HFF-Myc (cell line): ENCODE measurements around the gene KCNQ4.

Experiments
- DNase-seq: peaks from one replicate; pipeline ENCODE4 v3.0.0-alpha.2; 2011; ENCODE audit warnings: low read depth; ENCODE audit errors: extremely low read depth
- H3K4me3 ChIP-seq: replicated peaks from 2 replicates; pipeline ENCODE4 v1.5.1; 2011; ENCODE audit warnings: low read depth, mild to moderate bottlenecking, control low read depth, low read length
- TF ChIP-seq, protein P1 (sequence below): IDR thresholded peaks from 2 replicates; pipeline ENCODE4 v1.5.1; 2012; ENCODE audit warnings: mild to moderate bottlenecking, low read depth, low read length, control low read depth; ENCODE audit errors: missing control alignments

Gene KCNQ4

DNA sequence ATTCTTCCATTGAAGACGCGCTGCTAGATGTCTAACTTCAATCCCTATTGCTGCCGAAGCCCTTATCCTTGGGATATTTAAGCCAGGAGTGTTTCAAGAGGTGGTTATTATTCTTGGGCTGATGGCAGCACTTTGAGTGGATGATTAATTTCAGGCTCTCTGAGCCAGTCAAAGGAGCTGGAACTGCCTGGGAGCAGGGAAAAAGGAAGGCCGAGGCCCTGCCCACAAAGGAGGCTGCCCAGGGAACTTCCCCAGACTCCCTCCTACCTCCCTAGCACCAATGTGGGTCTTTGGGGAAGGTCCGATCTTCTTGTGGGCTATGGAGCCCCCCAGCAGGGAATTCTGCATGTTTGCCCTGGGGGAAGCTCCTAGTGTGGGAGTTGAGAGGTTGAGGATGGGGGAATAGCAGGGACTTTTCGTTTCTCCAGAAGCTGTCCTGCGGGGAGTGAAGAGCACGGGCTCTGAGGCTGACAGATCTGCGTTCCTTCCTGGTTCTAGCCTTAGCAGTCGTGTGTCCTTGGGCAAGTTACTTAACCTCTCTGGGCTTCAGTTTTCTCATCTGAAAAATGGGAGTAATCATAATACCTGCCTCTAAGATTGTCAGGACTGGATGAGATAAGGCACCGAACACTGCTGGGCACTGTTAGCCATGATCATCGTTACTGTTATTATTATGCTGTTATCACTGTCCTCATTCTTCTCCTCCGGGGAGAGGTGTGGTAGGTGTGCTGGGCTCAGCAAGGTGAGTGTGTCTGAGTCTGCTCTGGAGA is 6.3 kb downstream of the KCNQ4 start:
- TF ChIP-seq, protein P1, sequence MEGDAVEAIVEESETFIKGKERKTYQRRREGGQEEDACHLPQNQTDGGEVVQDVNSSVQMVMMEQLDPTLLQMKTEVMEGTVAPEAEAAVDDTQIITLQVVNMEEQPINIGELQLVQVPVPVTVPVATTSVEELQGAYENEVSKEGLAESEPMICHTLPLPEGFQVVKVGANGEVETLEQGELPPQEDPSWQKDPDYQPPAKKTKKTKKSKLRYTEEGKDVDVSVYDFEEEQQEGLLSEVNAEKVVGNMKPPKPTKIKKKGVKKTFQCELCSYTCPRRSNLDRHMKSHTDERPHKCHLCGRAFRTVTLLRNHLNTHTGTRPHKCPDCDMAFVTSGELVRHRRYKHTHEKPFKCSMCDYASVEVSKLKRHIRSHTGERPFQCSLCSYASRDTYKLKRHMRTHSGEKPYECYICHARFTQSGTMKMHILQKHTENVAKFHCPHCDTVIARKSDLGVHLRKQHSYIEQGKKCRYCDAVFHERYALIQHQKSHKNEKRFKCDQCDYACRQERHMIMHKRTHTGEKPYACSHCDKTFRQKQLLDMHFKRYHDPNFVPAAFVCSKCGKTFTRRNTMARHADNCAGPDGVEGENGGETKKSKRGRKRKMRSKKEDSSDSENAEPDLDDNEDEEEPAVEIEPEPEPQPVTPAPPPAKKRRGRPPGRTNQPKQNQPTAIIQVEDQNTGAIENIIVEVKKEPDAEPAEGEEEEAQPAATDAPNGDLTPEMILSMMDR = no peak
- no peak overlapping the region for H3K4me3 ChIP-seq
- DNase-seq = no peak

DNA sequence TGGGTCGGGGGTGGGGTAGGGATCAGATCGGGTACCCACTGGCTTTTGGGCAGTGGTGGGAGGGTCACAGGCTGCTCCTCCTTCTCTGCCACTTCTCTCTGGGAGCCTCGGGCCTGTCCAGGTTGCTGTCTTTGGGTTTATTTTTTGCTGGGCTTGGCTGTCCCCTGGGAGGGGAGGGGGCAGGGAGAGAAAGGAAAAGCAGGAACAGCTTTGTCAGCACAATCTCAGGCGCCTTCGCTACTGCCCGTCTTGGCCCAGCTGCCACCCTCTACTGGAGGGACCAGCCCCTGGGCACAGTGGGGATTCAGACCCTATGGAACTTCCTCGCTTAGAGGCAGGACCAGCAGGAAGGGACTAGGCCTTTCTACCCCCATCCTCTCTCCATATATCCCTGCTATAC is 8.4 kb downstream of the KCNQ4 start:
- TF ChIP-seq, protein P1 = no peak
- no peak for DNase-seq
- no peak overlapping the region for H3K4me3 ChIP-seq

DNA sequence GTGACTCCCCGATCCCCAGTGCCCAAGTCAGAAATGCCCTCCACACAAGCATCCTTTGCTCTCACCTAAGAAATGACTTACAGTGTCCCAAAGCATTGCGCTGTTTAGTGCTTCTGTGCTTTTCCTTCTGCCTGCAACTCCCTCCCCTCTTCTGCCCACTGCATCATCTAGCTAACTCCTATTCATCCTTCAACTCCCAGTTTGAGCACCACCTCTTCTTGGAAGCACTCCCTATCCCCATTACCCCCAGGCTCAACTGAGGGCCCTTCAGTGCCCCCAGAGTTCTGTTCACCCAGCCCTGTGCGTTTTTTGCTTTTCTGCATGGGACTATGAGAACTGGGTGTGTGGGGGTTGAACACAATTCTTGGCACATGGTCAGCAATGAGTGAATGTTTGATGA is 10.0 kb downstream of the KCNQ4 start:
- TF ChIP-seq, protein P1 = no peak
- H3K4me3 ChIP-seq = no peak overlapping the region
- DNase-seq = no peak

DNA sequence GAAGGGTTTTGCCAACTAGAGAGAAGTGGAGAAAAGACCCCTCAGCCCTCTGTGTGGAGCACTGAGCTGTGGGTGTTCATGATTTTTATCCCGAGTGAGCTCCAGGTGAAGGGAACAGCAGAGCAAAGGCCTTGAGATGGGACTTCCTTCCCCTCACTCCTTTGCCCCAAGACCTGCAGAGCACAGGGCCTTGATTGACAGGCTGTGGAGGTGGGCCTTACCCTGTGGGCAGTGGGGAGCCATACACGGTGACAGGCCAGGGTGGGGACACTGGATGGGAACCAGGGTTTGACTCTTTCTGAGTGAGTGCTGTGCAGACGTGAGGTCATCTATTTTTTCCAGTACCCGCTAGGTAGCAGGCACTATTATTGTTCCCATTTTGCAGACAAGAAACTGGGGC is 10.5 kb downstream of the KCNQ4 start:
- no peak overlapping the region for H3K4me3 ChIP-seq
- DNase-seq = no peak
- TF ChIP-seq, protein P1 = no peak

DNA sequence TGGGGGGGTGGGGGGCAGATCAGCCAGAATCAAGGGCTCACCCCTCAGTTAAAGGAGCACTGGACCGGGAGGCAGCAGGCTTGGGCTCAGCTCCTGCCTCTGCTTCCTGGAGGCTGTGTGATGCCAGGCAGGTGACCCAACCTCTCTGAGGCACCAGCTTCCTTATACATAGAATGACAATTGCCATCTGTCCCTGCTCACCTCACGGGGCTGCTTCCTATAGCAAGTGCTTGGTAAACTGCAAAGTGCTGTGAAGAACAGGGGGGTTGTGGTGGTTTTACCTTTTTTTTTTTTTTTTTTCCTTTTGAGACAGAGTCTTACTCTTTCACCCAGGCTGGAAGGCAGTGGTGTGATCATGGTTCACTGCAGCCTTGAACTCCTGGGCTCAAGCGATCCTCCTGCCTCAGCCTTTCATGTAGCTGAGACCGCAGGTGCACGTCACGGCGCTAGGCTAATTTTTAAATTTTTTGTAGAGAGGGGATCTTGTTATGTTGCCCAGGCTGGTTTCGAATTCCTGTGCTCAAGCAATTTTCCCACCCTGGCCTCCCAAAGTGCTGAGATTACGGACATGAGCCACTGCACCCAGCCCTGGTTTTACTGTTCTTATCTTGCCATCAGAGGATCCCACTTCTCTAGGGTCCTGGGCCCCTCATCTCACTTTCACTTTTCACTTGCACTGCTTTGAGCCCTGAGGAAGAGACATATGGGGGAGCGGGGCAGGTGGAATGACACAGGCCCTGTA is 11.6 kb downstream of the KCNQ4 start:
- no peak for DNase-seq
- H3K4me3 ChIP-seq = no peak overlapping the region
- TF ChIP-seq, protein P1 = no peak

DNA sequence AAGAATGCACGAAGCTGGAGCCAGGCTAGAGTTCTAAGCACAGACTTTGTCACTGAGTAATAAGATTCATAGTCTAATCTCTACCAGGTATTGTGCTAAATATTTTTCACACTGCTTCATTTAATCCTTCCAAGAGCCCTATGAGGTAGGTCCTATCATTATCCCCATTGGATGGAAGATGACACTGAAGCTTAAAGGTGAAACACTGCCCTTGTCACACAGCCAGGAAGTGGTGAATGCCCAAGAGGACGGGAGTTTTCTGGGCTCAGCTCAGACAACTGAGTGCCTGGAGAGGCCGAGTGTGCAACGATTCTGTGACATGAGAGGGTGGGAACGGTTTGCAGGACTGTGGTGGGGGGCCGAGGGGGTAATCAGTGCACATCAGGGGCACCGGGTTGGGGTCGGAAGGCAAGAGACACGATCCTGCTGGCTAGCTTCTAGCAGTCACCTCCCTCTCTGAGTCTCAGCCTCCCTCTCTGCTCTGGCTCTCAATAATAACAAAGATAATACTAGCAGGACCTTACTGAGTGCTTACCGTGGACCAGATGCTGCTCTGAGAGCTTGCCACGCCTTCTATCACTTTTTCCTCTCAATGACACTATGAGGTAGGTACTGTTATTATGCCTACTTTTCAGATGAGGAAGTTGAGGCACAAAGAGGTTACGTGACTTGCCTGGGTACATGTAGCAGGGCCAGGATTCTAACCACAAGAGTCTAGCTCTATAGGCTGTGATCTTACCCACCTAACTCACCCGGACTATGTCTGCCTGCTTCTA is 12.4 kb downstream of the KCNQ4 start:
- no peak for DNase-seq

More for the DNA sequence above, 12.4 kb downstream of the KCNQ4 start:
- TF ChIP-seq, protein P1 = no peak
- H3K4me3 ChIP-seq = no peak overlapping the region
